Measurements from ENCODE around the gene ATP5PO. TPM values are rescaled to one million over a fixed set of nuclear protein-coding genes. Genes with fewer than 3 reads are reported as not detected.

The ATP5PO gene
- total and polyA plus RNA-seq, 2 of the 8 experiments (the other 6 are each of a cell fraction or from before 2014, with no cell fraction given), result 251 to 267 TPM

DNA sequence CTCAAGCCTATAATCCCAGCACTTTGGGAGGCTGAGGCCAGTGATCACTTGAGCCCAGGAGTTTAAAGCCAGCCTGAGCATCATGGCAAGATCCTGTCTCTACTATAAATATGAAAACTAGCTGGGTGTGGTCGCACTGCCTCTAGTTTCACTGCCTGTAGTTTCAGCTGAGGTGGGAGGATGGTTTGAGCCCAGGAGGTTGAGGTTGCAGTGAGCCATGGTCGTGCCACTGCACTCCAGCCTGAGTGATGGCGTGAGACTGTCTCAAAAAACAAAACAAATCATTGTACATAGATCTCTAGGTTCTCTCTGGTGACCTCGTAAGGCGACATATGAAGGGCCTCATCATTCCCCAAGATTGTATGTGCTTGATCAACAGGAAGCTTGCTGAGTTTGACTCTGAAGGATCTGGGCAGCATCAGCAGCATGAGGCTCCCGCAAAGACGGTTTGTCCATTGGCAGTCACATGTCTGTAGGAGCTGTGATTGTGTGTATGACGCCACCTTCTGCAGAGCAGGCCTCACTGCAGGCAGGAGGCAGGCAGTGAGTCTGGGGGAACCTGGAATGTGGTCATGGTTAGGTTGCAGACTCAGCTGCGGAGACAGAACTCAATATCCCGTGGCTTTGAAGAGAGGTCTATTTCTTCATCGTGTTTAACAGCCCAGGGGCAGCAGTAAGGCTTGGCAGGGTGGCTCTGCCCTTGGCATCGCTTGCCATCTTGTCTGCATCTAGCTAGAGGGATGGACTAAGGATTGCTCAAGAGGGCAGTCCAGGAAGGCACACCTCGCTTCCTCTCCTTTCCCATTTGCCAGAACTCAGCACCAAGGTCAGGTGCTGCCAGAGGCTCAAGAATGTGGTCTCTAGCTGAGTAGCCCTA lies 14.0 kb downstream of the ATP5PO start (continued):
- TF ChIP-seq, protein P1, sequence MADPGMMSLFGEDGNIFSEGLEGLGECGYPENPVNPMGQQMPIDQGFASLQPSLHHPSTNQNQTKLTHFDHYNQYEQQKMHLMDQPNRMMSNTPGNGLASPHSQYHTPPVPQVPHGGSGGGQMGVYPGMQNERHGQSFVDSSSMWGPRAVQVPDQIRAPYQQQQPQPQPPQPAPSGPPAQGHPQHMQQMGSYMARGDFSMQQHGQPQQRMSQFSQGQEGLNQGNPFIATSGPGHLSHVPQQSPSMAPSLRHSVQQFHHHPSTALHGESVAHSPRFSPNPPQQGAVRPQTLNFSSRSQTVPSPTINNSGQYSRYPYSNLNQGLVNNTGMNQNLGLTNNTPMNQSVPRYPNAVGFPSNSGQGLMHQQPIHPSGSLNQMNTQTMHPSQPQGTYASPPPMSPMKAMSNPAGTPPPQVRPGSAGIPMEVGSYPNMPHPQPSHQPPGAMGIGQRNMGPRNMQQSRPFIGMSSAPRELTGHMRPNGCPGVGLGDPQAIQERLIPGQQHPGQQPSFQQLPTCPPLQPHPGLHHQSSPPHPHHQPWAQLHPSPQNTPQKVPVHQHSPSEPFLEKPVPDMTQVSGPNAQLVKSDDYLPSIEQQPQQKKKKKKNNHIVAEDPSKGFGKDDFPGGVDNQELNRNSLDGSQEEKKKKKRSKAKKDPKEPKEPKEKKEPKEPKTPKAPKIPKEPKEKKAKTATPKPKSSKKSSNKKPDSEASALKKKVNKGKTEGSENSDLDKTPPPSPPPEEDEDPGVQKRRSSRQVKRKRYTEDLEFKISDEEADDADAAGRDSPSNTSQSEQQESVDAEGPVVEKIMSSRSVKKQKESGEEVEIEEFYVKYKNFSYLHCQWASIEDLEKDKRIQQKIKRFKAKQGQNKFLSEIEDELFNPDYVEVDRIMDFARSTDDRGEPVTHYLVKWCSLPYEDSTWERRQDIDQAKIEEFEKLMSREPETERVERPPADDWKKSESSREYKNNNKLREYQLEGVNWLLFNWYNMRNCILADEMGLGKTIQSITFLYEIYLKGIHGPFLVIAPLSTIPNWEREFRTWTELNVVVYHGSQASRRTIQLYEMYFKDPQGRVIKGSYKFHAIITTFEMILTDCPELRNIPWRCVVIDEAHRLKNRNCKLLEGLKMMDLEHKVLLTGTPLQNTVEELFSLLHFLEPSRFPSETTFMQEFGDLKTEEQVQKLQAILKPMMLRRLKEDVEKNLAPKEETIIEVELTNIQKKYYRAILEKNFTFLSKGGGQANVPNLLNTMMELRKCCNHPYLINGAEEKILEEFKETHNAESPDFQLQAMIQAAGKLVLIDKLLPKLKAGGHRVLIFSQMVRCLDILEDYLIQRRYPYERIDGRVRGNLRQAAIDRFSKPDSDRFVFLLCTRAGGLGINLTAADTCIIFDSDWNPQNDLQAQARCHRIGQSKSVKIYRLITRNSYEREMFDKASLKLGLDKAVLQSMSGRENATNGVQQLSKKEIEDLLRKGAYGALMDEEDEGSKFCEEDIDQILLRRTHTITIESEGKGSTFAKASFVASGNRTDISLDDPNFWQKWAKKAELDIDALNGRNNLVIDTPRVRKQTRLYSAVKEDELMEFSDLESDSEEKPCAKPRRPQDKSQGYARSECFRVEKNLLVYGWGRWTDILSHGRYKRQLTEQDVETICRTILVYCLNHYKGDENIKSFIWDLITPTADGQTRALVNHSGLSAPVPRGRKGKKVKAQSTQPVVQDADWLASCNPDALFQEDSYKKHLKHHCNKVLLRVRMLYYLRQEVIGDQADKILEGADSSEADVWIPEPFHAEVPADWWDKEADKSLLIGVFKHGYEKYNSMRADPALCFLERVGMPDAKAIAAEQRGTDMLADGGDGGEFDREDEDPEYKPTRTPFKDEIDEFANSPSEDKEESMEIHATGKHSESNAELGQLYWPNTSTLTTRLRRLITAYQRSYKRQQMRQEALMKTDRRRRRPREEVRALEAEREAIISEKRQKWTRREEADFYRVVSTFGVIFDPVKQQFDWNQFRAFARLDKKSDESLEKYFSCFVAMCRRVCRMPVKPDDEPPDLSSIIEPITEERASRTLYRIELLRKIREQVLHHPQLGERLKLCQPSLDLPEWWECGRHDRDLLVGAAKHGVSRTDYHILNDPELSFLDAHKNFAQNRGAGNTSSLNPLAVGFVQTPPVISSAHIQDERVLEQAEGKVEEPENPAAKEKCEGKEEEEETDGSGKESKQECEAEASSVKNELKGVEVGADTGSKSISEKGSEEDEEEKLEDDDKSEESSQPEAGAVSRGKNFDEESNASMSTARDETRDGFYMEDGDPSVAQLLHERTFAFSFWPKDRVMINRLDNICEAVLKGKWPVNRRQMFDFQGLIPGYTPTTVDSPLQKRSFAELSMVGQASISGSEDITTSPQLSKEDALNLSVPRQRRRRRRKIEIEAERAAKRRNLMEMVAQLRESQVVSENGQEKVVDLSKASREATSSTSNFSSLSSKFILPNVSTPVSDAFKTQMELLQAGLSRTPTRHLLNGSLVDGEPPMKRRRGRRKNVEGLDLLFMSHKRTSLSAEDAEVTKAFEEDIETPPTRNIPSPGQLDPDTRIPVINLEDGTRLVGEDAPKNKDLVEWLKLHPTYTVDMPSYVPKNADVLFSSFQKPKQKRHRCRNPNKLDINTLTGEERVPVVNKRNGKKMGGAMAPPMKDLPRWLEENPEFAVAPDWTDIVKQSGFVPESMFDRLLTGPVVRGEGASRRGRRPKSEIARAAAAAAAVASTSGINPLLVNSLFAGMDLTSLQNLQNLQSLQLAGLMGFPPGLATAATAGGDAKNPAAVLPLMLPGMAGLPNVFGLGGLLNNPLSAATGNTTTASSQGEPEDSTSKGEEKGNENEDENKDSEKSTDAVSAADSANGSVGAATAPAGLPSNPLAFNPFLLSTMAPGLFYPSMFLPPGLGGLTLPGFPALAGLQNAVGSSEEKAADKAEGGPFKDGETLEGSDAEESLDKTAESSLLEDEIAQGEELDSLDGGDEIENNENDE (IDR thresholded peaks at IDR 0.05; ENCODE audit: insufficient replicate concordance, low read length), result no peak
- peak; percentile 68 for TF ChIP-seq POLR2AphosphoS5 (IDR thresholded peaks at IDR 0.05; ENCODE audit: low read depth, low read length)
- no peak for TF ChIP-seq RNF2 (IDR thresholded peaks at IDR 0.05; ENCODE audit: borderline replicate concordance, low read depth, low read length, missing control alignments, poor library complexity, severe bottlenecking)
- TF ChIP-seq SRF (IDR thresholded peaks at IDR 0.05; ENCODE audit: low read depth, low read length), result no peak
- no peak for TF ChIP-seq NANOG (IDR thresholded peaks at IDR 0.05; ENCODE audit: insufficient read depth, low read depth, low read length, poor library complexity, severe bottlenecking)
- TF ChIP-seq, protein P2, sequence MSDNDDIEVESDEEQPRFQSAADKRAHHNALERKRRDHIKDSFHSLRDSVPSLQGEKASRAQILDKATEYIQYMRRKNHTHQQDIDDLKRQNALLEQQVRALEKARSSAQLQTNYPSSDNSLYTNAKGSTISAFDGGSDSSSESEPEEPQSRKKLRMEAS (IDR thresholded peaks at IDR 0.05), result peak; percentile 92
- no peak for TF ChIP-seq SAP30 (IDR thresholded peaks at IDR 0.05; ENCODE audit: insufficient read depth, insufficient replicate concordance, low read length)
- no peak for TF ChIP-seq KDM1A (IDR thresholded peaks at IDR 0.05; ENCODE audit: borderline replicate concordance, low read length)
